Measurements from ENCODE around the gene CAMK2A.

Gene CAMK2A

GRCh38 chr5:150300496-150301169, 11.1 kb upstream of the CAMK2A start:
- TF ChIP-seq, protein P1, sequence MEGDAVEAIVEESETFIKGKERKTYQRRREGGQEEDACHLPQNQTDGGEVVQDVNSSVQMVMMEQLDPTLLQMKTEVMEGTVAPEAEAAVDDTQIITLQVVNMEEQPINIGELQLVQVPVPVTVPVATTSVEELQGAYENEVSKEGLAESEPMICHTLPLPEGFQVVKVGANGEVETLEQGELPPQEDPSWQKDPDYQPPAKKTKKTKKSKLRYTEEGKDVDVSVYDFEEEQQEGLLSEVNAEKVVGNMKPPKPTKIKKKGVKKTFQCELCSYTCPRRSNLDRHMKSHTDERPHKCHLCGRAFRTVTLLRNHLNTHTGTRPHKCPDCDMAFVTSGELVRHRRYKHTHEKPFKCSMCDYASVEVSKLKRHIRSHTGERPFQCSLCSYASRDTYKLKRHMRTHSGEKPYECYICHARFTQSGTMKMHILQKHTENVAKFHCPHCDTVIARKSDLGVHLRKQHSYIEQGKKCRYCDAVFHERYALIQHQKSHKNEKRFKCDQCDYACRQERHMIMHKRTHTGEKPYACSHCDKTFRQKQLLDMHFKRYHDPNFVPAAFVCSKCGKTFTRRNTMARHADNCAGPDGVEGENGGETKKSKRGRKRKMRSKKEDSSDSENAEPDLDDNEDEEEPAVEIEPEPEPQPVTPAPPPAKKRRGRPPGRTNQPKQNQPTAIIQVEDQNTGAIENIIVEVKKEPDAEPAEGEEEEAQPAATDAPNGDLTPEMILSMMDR (IDR thresholded peaks at IDR 0.05), result no peak
- Histone ChIP-seq H3K9me3 (ENCODE audit: control insufficient read depth, low read length) (no peaks in the 10 kb centered on the region), H3K27ac (no peak overlapping the region), H2AFZ (no peak overlapping the region), H3K4me3 (ENCODE audit: low read depth, low read length) (no peak overlapping the region), H3K36me3 (ENCODE audit: control insufficient read depth, insufficient read depth, low read length) (no peaks in the 10 kb centered on the region), H3K9ac (no peak overlapping the region), H3K27me3 (ENCODE audit: control insufficient read depth, insufficient read depth, low read length) (no peaks in the 10 kb centered on the region), H3K4me2 (ENCODE audit: low read length) (no peak overlapping the region), H3K79me2 (no peaks in the 10 kb centered on the region), H3K4me1 (no peaks in the 10 kb centered on the region)

- Histone ChIP-seq H3K36me3 (ENCODE audit: control insufficient read depth, insufficient read depth, low read length) (no peaks in the 10 kb centered on the region), H3K27me3 (ENCODE audit: control insufficient read depth, insufficient read depth, low read length) (no peaks in the 10 kb centered on the region), H3K9me3 (ENCODE audit: control insufficient read depth, low read length) (no peaks in the 10 kb centered on the region), H3K4me2 (ENCODE audit: low read length) (no peak overlapping the region), H3K27ac (no peak overlapping the region), H3K4me1 (peaks cover 6% of the 10 kb centered on the region), H3K9ac (no peak overlapping the region), H3K4me3 (ENCODE audit: low read depth, low read length) (no peak overlapping the region), H2AFZ (no peak overlapping the region), H3K79me2 (no peaks in the 10 kb centered on the region)
- TF ChIP-seq, protein P1 (IDR thresholded peaks at IDR 0.05), result no peak
Measured at GRCh38 chr5:150299571-150300327, 10.2 kb upstream of the CAMK2A start.

DNA sequence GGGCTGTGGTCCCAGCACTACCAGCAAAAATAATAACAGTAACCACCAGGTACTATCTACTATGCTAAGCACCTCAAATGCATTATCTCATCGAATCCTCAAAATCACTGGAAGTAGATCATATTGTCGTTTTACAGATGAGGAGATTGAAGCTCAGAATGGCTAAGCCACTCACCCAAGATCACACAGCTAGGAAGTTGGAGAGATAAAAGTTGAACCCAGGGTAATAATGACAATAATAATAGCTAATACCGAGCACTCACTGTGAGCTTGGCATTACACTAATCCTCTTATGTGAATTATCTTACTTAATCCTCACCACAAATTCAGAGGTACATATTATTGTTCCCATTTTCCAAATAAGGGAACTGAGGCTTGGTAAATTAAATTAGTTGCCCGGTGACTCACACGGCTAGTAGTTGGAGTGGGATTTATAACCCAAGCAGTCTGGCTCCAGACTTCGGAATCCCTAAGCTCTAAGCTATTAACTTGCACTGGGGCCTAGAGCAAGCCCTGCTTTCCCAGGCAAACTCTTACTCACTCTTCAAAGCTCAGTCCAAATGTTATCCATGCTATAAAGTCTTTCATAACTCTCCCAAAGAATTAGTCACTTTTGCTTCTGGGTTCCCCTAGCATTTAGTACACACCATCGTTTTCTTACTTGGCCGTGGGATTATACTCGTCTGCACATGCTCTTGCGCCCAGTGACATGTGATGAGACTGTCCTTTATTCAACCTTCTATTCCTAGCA, 9.3 kb upstream of the CAMK2A start:
- no peaks in the 10 kb centered on the region for H3K27me3 ChIP-seq (ENCODE audit: control insufficient read depth, insufficient read depth, low read length)
- H3K79me2 ChIP-seq, result no peaks in the 10 kb centered on the region
- H3K9ac ChIP-seq, result no peak overlapping the region
- no peak overlapping the region for H3K4me2 ChIP-seq (ENCODE audit: low read length)
- no peak overlapping the region for H3K4me3 ChIP-seq (ENCODE audit: low read depth, low read length)
- H3K4me1 ChIP-seq, result peaks cover 9% of the 10 kb centered on the region
- H3K36me3 ChIP-seq (ENCODE audit: control insufficient read depth, insufficient read depth, low read length), result no peaks in the 10 kb centered on the region
- no peak overlapping the region for H3K27ac ChIP-seq
- H2AFZ ChIP-seq, result no peak overlapping the region
- TF ChIP-seq, protein P1 (IDR thresholded peaks at IDR 0.05), result no peak
- H3K9me3 ChIP-seq (ENCODE audit: control insufficient read depth, low read length), result no peaks in the 10 kb centered on the region

GRCh38 chr5:150297934-150298595, 8.5 kb upstream of the CAMK2A start:
- H3K4me1 ChIP-seq, result peaks cover 9% of the 10 kb centered on the region
- H3K9me3 ChIP-seq (ENCODE audit: control insufficient read depth, low read length), result no peaks in the 10 kb centered on the region
- H3K27ac ChIP-seq, result no peak overlapping the region
- H3K4me3 ChIP-seq (ENCODE audit: low read depth, low read length), result no peak overlapping the region
- TF ChIP-seq, protein P1 (IDR thresholded peaks at IDR 0.05), result no peak
- H3K27me3 ChIP-seq (ENCODE audit: control insufficient read depth, insufficient read depth, low read length), result no peaks in the 10 kb centered on the region
- H2AFZ ChIP-seq, result no peak overlapping the region
- H3K36me3 ChIP-seq (ENCODE audit: control insufficient read depth, insufficient read depth, low read length), result no peaks in the 10 kb centered on the region
- no peak overlapping the region for H3K9ac ChIP-seq
- H3K4me2 ChIP-seq (ENCODE audit: low read length), result no peak overlapping the region
- H3K79me2 ChIP-seq, result no peaks in the 10 kb centered on the region

All from parathyroid adenoma (tissue), 2 donors.